Measurements from ENCODE around the gene ACADL.
A peak's percentile ranks its signal among the peaks of the same experiment; 100 is the strongest.

ACADL gene

GRCh38 chr2:210215120-210215519 lies 10.1 kb downstream of the ACADL start:
- no peak for TF ChIP-seq CTCF (IDR thresholded peaks at IDR 0.05; ENCODE audit: low read depth, low read length)
- no peak for DNase-seq (ENCODE audit: low read depth in 2 of 2)
- H3K4me3 ChIP-seq (replicated peaks in 1 of 2; ENCODE audit: low read depth in 2 of 2, low read length in 2 of 2) = no peak overlapping the region

DNA sequence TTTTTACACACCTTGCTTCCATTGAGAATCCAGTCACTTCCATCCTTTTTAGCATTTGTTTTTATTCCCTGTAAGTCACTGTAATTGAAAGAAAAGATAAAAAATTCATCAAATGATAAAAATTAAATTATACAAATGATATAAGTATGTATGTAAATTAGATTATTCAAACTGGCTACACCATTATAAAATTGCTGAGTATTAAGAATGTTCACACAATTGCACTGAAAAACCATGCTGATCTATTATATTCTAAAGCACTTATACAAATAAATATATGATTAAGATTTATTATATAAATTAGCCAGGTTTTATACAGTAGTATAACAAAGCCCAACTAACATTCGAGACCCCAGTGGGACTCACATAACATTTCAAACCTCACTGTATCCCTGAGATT lies 15.1 kb downstream of the ACADL start:
- DNase-seq (ENCODE audit: low read depth in 2 of 2) = no peak
- H3K4me3 ChIP-seq (replicated peaks in 1 of 2; ENCODE audit: low read depth in 2 of 2, low read length in 2 of 2) = no peak overlapping the region
- TF ChIP-seq CTCF (IDR thresholded peaks at IDR 0.05; ENCODE audit: low read depth, low read length) = no peak

- DNase-seq (ENCODE audit: low read depth in 2 of 2) = no peak
- H3K4me3 ChIP-seq (replicated peaks in 1 of 2; ENCODE audit: low read depth in 2 of 2, low read length in 2 of 2) = no peak overlapping the region
- TF ChIP-seq CTCF (IDR thresholded peaks at IDR 0.05; ENCODE audit: low read depth, low read length) = no peak
Measured at GRCh38 chr2:210207929-210208328, 17.3 kb downstream of the ACADL start.

GRCh38 chr2:210203558-210203957 lies 21.7 kb downstream of the ACADL start:
- no peak for TF ChIP-seq CTCF (IDR thresholded peaks at IDR 0.05; ENCODE audit: low read depth, low read length)
- H3K4me3 ChIP-seq (replicated peaks in 1 of 2; ENCODE audit: low read depth in 2 of 2, low read length in 2 of 2) = no peak overlapping the region
- no peak for DNase-seq (ENCODE audit: low read depth in 2 of 2)

DNA sequence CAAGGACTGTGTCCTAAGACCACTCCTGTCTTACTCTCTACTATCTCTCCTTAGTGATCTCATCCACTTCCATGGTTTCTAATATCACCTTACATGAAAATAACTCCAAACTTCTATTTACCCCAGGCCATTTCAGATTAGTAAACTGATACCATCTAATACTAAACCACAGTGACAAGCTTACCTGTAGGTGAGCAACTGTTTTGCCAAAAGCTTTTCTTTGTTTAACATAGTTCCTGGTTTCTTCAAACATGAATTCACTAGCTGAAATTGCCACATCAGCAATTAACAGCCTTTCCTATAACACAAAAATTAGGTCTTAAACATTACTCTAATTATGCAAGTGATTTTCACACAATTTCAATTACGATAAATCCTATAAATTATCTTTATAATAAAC lies 22.1 kb downstream of the ACADL start:
- TF ChIP-seq CTCF (IDR thresholded peaks at IDR 0.05; ENCODE audit: low read depth, low read length) = no peak
- H3K4me3 ChIP-seq (replicated peaks in 1 of 2; ENCODE audit: low read depth in 2 of 2, low read length in 2 of 2) = no peak overlapping the region
- no peak for DNase-seq (ENCODE audit: low read depth in 2 of 2)

DNA sequence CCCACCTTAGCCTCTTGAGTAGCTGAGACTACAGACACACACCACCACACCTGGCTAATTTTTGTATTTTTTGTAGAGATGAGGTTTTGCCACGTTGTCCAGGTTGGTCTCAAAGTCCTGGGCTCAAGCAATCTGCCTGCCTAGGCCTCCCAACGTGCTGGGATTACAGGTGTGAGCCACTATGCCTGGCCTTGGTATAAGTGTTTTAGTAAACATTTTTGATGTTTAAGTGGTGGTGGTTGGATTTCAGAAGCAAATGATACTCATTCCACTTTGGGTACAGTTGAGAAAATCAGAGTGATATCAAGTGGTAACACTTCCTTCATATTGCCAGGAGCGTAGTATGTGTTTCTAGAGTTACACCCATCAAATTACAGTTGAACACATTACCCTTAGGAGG lies 25.4 kb downstream of the ACADL start:
- H3K4me3 ChIP-seq (replicated peaks in 1 of 2; ENCODE audit: low read depth in 2 of 2, low read length in 2 of 2) = no peak overlapping the region
- no peak for TF ChIP-seq CTCF (IDR thresholded peaks at IDR 0.05; ENCODE audit: low read depth, low read length)
- DNase-seq (ENCODE audit: low read depth in 2 of 2) = no peak

GRCh38 chr2:210199186-210199765 lies 26.0 kb downstream of the ACADL start:
- peak; percentile 43 to 63 for DNase-seq (ENCODE audit: low read depth in 2 of 2)
- peak; percentile 72 for TF ChIP-seq CTCF (IDR thresholded peaks at IDR 0.05; ENCODE audit: low read depth, low read length)
- H3K4me3 ChIP-seq (replicated peaks in 1 of 2; ENCODE audit: low read depth in 2 of 2, low read length in 2 of 2) = no peak overlapping the region

Measured in cardiac fibroblast (primary cell).